Activated CD4-positive, CD25-positive, alpha-beta regulatory T cell treated with anti-CD3 and anti-CD28 coated beads, Interleukin-2, amount 50 U/mL, for 16 hours (primary cell): ENCODE results near the gene PLPP3.

Experiments
- DNase-seq: peaks from one replicate; pipeline ENCODE4 v3.0.0-alpha.2; 2020; ENCODE audit warnings: low read depth, low spot score

Gene PLPP3

GRCh38 chr1:56462209-56462608, 117.2 kb downstream of the PLPP3 start:
- no peak for DNase-seq

- DNase-seq = no peak
Observed at GRCh38 chr1:56461158-56462127, 117.9 kb downstream of the PLPP3 start.

GRCh38 chr1:56459260-56459659, 120.1 kb downstream of the PLPP3 start:
- DNase-seq = no peak

GRCh38 chr1:56457756-56458375, 121.5 kb downstream of the PLPP3 start:
- DNase-seq = no peak

- DNase-seq = no peak
Observed at GRCh38 chr1:56456435-56457101, 122.8 kb downstream of the PLPP3 start.

- DNase-seq = no peak
Observed at GRCh38 chr1:56453417-56454078, 125.8 kb downstream of the PLPP3 start.

- DNase-seq = no peak
Observed at GRCh38 chr1:56453016-56453415, 126.3 kb downstream of the PLPP3 start.

- DNase-seq = no peak
Observed at GRCh38 chr1:56452027-56453011, 127.0 kb downstream of the PLPP3 start.

GRCh38 chr1:56451491-56451890, 127.9 kb downstream of the PLPP3 start:
- DNase-seq = no peak

- DNase-seq = no peak
Observed at GRCh38 chr1:56450004-56450666, 129.2 kb downstream of the PLPP3 start.

GRCh38 chr1:56448529-56449300, 130.6 kb downstream of the PLPP3 start:
- DNase-seq = no peak

- DNase-seq = no peak
Observed at GRCh38 chr1:56447823-56448222, 131.5 kb downstream of the PLPP3 start.

- no peak for DNase-seq
Observed at GRCh38 chr1:56446531-56447098, 132.7 kb downstream of the PLPP3 start.

GRCh38 chr1:56444960-56445646, 134.3 kb downstream of the PLPP3 start:
- DNase-seq = no peak
